Stimulated activated CD8-positive, alpha-beta memory T cell treated with anti-CD3 and anti-CD28 coated beads, Interleukin-7, amount 100 ng/mL, for 24 hours (primary cell): ENCODE results near the gene LIMS4.
"Not testable (repeated sequence)": the region's sequence is repeated elsewhere in the genome, so short reads cannot be mapped to it uniquely, and the experiment has no call there.

Experiments used
- DNase-seq: peaks from one replicate; pipeline ENCODE4 v3.0.0-alpha.2; 2020; ENCODE audit warnings: low read depth

LIMS4 gene

GRCh38 chr2:110450951-110451350 is 21.7 kb downstream of the LIMS4 start:
- DNase-seq: not testable (repeated sequence)

GRCh38 chr2:110449127-110449947 is 23.3 kb downstream of the LIMS4 start:
- DNase-seq: not testable (repeated sequence)

- DNase-seq: not testable (repeated sequence)
These were observed 26.0 kb downstream of the LIMS4 start for GRCh38 chr2:110446644-110447043.

GRCh38 chr2:110443305-110444005 is 29.2 kb downstream of the LIMS4 start:
- not testable (repeated sequence) for DNase-seq

- not testable (repeated sequence) for DNase-seq
These were observed 30.7 kb downstream of the LIMS4 start for GRCh38 chr2:110441905-110442304.

GRCh38 chr2:110434565-110434964 is 38.1 kb downstream of the LIMS4 start:
- not testable (repeated sequence) for DNase-seq

- not testable (repeated sequence) for DNase-seq
These were observed 46.9 kb downstream of the LIMS4 start for GRCh38 chr2:110425725-110426124.

GRCh38 chr2:110424421-110424820 is 48.2 kb downstream of the LIMS4 start:
- not testable (repeated sequence) for DNase-seq

- not testable (repeated sequence) for DNase-seq
These were observed 49.0 kb downstream of the LIMS4 start for GRCh38 chr2:110423574-110423962.

- not testable (repeated sequence) for DNase-seq
These were observed 49.6 kb downstream of the LIMS4 start for GRCh38 chr2:110422852-110423573.

- DNase-seq: not testable (repeated sequence)
These were observed 51.8 kb downstream of the LIMS4 start for GRCh38 chr2:110420641-110421354.

GRCh38 chr2:110407142-110407541 is 65.5 kb downstream of the LIMS4 start:
- DNase-seq: not testable (repeated sequence)

- not testable (repeated sequence) for DNase-seq
These were observed 67.6 kb downstream of the LIMS4 start for GRCh38 chr2:110404988-110405387.

- DNase-seq: not testable (repeated sequence)
These were observed 68.4 kb downstream of the LIMS4 start for GRCh38 chr2:110404246-110404645.

GRCh38 chr2:110401001-110401618 is 71.5 kb downstream of the LIMS4 start:
- DNase-seq: not testable (repeated sequence)

- DNase-seq: not testable (repeated sequence)
These were observed 73.2 kb downstream of the LIMS4 start for GRCh38 chr2:110399378-110399777.

- DNase-seq: not testable (repeated sequence)
These were observed 76.6 kb downstream of the LIMS4 start for GRCh38 chr2:110395990-110396389.
